H1 (cell line): ENCODE results near the gene ZNF532. TPM values are rescaled to one million over a fixed set of nuclear protein-coding genes. Genes with fewer than 3 reads are reported as not detected.

Experiments used
- E2F6 ChIP-seq: IDR thresholded peaks from 2 replicates; pipeline ENCODE4 v1.6.1; 2012; ENCODE audit warnings: inconsistent platforms
- HDAC6 ChIP-seq: IDR thresholded peaks from one replicate; pipeline ENCODE4 v1.7.1; 2012; ENCODE audit warnings: low read depth, mild to moderate bottlenecking, inconsistent platforms, low read length, moderate library complexity
- RAD21 ChIP-seq, 2 experiments: IDR thresholded peaks in 1 of 2; conservative IDR thresholded peaks in 1 of 2; 2 replicates each; pipeline ENCODE4 v1.6.1; 2011; ENCODE audit warnings: low read depth in 2 of 2, low read length in 2 of 2, improper control_type of control experiment in 1 of 2, inconsistent platforms in 1 of 2, mild to moderate bottlenecking in 1 of 2, moderate library complexity in 1 of 2
- polyA plus RNA-seq, 7 experiments: library from polyadenylated mRNA; depleted of rRNA in 3 of 7; stranded (reverse) in 5 of 7; unstranded in 2 of 7; fragments of >200 nt in 5 of 7; fragments of 200-250 nt in 2 of 7; gene quantifications; 1 replicate in 5 of 7; 2 replicates in 1 of 7; 4 replicates in 1 of 7; pipeline versions ENCODE4 v1.2.1 to v1.2.3, GENCODE V29; 2011 to 2013; ENCODE audit warnings: missing spikeins in 2 of 7, mixed read lengths in 2 of 7
- total RNA-seq: library from RNA; stranded (reverse); fragmentation: NEBNext Ultra II Directional; extraction: Animal tissue kit (Norgen Biotek cat#: 25700); gene quantifications from 2 replicates; pipeline ENCODE4 v1.2.1, GENCODE V29; 2021

Gene ZNF532
- total and polyA plus RNA-seq, 2 of the 8 experiments (the other 6 are each of a cell fraction or from before 2014, with no cell fraction given) = 143 to 240 TPM

- TF ChIP-seq RAD21 (IDR thresholded peaks at IDR 0.05 in 1 of 2, conservative IDR thresholded peaks at IDR 0.05 in 1 of 2; ENCODE audit: low read depth in 2 of 2, low read length in 2 of 2) (no peak), HDAC6 (no peak), E2F6 (no peak)
Observed at GRCh38 chr18:58858591-58859468, 5.8 kb upstream of the ZNF532 start (continued).
